ENCODE data around the gene SLC16A13.

- peak; percentile 78 for TF ChIP-seq CTCF (IDR thresholded peaks at IDR 0.05; ENCODE audit: low read depth, low read length)
- no peak for TF ChIP-seq EZH2phosphoT487 (IDR thresholded peaks at IDR 0.05; ENCODE audit: low read depth)
Measured at GRCh38 chr17:7045492-7046126, 9.8 kb downstream of the SLC16A13 start.

Measured in OCI-LY3 (cell line).